Measurements from ENCODE around the gene HEXIM1.

- TF ChIP-seq CTCF (IDR thresholded peaks at IDR 0.05) (no peak), EP300 (IDR thresholded peaks at IDR 0.05) (no peak)
Measured at GRCh38 chr17:45168991-45169752, 20.9 kb downstream of the HEXIM1 start.

Data from upper lobe of left lung (tissue), 4 donors.